ENCODE measurements around the gene LSMEM2.

- TF ChIP-seq GATAD2A (IDR thresholded peaks at IDR 0.05), result no peak
- TF ChIP-seq PRPF4 (IDR thresholded peaks at IDR 0.05; ENCODE audit: insufficient read depth, low read depth, low read length, poor library complexity, severe bottlenecking), result no peak
- no peak for TF ChIP-seq PREB (CRISPR knock-in tag; IDR thresholded peaks at IDR 0.05)
- no peak for TF ChIP-seq RAD21 (CRISPR knock-in tag; conservative IDR thresholded peaks at IDR 0.05 in 1 of 2, IDR thresholded peaks at IDR 0.05 in 1 of 2)
- no peak for TF ChIP-seq SMAD4 (CRISPR knock-in tag; conservative IDR thresholded peaks at IDR 0.05)
- TF ChIP-seq BACH1 (tag; IDR thresholded peaks at IDR 0.05), result no peak
- TF ChIP-seq CTCF (IDR thresholded peaks at IDR 0.05 in 2 of 3, conservative IDR thresholded peaks at IDR 0.05 in 1 of 3; ENCODE audit: insufficient read depth in 2 of 3, low read depth in 1 of 3, low read length in 3 of 3), result no peak
- no peak for TF ChIP-seq EGR1 (conservative IDR thresholded peaks at IDR 0.05)
Observed at GRCh38 chr3:50317300-50317699, 38.4 kb downstream of the LSMEM2 start.
